Measurements from ENCODE around the gene THTPA. TPM values are rescaled to one million over a fixed set of nuclear protein-coding genes. Genes with fewer than 3 reads are reported as not detected.

THTPA gene
- total and polyA plus RNA-seq, 2 of the 13 experiments (the other 11 are each of a cell fraction or from before 2014, with no cell fraction given), result 7.4 to 8.7 TPM

DNA sequence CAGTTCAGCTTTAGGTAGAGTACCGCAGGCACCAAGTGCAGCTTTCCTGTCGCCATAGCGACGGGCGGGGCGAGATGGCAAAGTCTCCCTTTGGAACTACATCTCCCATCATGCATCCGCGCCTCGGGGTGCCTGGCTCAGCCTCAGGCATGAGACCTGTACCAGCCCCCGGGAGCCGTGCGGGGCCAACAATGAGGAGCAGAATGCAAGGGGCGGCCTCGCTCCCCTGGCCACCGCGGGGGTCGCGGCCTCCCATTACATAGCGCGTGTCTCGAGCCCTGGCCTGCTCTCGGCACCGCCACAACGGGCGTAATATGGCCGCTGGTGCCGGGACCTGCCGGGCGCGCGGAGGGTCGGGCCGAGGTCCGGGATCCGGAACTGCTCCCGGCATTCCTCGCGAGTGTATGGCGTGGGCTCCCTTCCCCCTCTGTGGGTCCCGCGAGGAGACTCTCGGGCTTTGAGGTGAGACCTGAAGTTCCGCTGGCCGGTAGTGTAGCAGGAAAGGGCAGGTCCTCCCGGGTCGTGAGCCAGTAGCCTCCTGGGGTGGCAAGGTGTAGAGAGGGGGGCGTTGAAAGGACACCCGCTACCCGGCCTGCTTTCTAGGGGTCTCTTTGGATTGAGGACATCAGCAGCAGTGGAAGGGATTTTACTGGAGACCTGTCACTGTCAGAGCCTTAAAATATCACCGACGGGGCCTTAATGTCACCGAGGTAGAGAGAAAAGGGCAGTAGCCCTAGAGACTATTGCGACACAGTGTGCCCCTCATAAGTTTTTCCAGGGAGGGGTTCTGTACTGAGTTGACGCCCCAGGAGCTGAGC, at the start of gene THTPA (continued):
- TF ChIP-seq POLR2AphosphoS5 (IDR thresholded peaks at IDR 0.05; ENCODE audit: low read depth, low read length) (peak; percentile 96), CBFB (CRISPR knock-in tag; IDR thresholded peaks at IDR 0.05) (peak; percentile 96), ZNF354B (CRISPR knock-in tag; IDR thresholded peaks at IDR 0.05) (peak; percentile 89; the same call in 1 of the 2 replicates), FOSL1 (CRISPR knock-in tag; IDR thresholded peaks at IDR 0.05; ENCODE audit: borderline replicate concordance) (no peak; the same call in 1 of the 2 replicates), ZNF775 (CRISPR knock-in tag; IDR thresholded peaks at IDR 0.05; ENCODE audit: borderline replicate concordance) (peak; percentile 87; the same call in 1 of the 2 replicates), ZNF446 (CRISPR knock-in tag; IDR thresholded peaks at IDR 0.05) (no peak), ZNF496 (CRISPR knock-in tag; IDR thresholded peaks at IDR 0.05; ENCODE audit: insufficient replicate concordance) (no peak), KAT7 (CRISPR knock-in tag; IDR thresholded peaks at IDR 0.05; ENCODE audit: borderline replicate concordance) (peak; percentile 98), SP140L (CRISPR knock-in tag; IDR thresholded peaks at IDR 0.05; ENCODE audit: borderline replicate concordance) (peak; percentile 93; the same call in 1 of the 2 replicates)
- TF ChIP-seq, protein P1, sequence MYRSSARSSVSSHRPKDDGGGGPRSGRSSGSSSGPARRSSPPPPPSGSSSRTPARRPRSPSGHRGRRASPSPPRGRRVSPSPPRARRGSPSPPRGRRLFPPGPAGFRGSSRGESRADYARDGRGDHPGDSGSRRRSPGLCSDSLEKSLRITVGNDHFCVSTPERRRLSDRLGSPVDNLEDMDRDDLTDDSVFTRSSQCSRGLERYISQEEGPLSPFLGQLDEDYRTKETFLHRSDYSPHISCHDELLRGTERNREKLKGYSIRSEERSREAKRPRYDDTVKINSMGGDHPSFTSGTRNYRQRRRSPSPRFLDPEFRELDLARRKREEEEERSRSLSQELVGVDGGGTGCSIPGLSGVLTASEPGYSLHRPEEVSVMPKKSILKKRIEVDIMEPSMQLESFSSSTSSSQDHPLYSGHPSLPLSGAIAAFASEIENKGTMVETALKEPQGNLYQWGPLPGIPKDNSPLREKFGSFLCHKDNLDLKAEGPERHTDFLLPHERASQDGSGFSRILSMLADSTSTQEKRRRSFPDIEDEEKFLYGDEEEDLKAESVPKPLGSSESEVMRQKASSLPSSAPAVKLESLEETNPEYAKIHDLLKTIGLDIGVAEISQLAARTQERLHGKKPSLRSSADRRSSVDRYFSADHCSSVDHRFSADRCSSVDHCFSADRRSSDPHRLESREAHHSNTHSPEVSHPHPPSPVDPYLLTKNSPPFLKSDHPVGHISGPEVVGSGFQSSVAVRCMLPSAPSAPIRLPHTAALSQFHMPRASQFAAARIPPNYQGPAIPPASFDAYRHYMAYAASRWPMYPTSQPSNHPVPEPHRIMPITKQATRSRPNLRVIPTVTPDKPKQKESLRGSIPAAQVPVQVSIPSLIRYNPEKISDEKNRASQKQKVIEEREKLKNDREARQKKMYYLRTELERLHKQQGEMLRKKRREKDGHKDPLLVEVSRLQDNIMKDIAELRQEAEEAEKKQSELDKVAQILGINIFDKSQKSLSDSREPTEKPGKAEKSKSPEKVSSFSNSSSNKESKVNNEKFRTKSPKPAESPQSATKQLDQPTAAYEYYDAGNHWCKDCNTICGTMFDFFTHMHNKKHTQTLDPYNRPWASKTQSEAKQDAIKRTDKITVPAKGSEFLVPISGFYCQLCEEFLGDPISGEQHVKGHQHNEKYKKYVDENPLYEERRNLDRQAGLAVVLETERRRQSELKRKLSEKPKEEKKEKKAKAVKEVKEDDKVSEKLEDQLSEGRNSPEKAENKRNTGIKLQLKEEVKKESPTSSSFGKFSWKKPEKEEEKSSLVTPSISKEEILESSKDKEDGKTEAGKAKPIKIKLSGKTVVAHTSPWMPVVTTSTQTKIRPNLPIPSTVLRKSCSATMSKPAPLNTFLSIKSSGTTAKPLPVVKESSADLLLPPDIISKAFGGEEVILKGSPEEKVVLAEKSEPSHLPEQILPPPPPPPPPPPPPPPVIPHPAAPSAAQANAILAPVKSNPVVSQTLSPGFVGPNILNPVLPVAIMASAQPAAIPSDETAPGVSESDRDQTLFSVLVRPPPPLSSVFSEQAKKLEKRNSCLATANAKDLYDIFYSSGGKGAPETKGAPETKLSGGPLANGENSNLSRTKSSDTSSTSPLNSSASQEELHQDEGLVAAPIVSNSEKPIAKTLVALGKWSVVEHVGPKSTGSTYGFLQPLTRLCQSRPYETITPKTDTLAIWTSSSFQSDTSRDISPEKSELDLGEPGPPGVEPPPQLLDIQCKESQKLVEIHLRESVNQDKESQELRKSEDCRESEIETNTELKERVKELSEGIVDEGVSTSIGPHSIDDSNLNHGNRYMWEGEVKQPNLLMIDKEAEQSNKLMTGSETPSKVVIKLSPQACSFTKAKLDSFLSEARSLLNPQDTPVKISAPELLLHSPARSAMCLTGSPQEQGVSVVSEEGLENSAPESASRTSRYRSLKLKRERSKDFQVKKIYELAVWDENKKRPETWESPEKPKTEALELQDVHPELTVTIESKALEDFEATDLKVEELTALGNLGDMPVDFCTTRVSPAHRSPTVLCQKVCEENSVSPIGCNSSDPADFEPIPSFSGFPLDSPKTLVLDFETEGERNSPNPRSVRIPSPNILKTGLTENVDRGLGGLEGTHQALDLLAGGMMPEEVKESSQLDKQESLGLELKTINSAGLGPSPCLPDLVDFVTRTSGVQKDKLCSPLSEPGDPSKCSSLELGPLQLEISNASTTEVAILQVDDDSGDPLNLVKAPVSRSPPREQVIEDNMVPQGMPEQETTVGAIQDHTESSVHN (CRISPR knock-in tag; IDR thresholded peaks at IDR 0.05), result no peak; the same call in 1 of the 2 replicates
- TF ChIP-seq, protein P2, sequence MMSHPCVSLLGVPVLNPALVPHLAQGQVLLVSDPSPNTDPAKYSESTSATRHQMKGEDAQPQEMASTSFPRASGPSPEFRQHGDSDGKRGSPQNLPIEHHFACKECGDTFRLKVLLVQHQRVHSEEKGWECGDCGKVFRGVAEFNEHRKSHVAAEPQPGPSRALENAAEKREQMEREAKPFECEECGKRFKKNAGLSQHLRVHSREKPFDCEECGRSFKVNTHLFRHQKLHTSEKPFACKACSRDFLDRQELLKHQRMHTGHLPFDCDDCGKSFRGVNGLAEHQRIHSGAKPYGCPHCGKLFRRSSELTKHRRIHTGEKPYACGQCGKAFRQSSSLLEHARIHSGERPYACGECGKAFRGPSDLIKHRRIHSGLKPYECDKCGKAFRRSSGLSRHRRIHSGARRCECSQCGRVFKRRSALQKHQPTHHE (CRISPR knock-in tag; IDR thresholded peaks at IDR 0.05; ENCODE audit: borderline replicate concordance), result peak; percentile 90
- TF ChIP-seq, protein P3, sequence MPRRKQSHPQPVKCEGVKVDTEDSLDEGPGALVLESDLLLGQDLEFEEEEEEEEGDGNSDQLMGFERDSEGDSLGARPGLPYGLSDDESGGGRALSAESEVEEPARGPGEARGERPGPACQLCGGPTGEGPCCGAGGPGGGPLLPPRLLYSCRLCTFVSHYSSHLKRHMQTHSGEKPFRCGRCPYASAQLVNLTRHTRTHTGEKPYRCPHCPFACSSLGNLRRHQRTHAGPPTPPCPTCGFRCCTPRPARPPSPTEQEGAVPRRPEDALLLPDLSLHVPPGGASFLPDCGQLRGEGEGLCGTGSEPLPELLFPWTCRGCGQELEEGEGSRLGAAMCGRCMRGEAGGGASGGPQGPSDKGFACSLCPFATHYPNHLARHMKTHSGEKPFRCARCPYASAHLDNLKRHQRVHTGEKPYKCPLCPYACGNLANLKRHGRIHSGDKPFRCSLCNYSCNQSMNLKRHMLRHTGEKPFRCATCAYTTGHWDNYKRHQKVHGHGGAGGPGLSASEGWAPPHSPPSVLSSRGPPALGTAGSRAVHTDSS (CRISPR knock-in tag; conservative IDR thresholded peaks at IDR 0.05), result peak; percentile 98
- TF ChIP-seq, protein P4, sequence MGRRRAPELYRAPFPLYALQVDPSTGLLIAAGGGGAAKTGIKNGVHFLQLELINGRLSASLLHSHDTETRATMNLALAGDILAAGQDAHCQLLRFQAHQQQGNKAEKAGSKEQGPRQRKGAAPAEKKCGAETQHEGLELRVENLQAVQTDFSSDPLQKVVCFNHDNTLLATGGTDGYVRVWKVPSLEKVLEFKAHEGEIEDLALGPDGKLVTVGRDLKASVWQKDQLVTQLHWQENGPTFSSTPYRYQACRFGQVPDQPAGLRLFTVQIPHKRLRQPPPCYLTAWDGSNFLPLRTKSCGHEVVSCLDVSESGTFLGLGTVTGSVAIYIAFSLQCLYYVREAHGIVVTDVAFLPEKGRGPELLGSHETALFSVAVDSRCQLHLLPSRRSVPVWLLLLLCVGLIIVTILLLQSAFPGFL (CRISPR knock-in tag; IDR thresholded peaks at IDR 0.05), result peak; percentile 93
- TF ChIP-seq, protein P5, sequence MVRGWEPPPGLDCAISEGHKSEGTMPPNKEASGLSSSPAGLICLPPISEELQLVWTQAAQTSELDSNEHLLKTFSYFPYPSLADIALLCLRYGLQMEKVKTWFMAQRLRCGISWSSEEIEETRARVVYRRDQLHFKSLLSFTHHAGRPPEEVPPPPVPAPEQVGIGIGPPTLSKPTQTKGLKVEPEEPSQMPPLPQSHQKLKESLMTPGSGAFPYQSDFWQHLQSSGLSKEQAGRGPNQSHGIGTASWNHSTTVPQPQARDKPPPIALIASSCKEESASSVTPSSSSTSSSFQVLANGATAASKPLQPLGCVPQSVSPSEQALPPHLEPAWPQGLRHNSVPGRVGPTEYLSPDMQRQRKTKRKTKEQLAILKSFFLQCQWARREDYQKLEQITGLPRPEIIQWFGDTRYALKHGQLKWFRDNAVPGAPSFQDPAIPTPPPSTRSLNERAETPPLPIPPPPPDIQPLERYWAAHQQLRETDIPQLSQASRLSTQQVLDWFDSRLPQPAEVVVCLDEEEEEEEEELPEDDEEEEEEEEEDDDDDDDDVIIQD (CRISPR knock-in tag; IDR thresholded peaks at IDR 0.05; ENCODE audit: low read depth), result peak; percentile 88

Data from HepG2 (cell line).